K562 (cell line): ENCODE results near the gene PLCB3. TPM values are rescaled to one million over a fixed set of nuclear protein-coding genes. Genes with fewer than 3 reads are reported as not detected.

Source experiments
- ATAC-seq: fragments of 200-7000 bp; cut with Tn5 transposase; 3 replicates; pipeline ENCODE4 v1.9.1; 2020; ENCODE audit warnings: moderate library complexity
- BruUV-seq: library from RNA; stranded (reverse); fragments of 400-500 nt; replicated peaks from 2 replicates; lab custom pipeline; 2021; lab: Mats Ljungman, UMichigan
- CTCF ChIA-PET: fragments of 300-600 bp; formaldehyde crosslinking; extraction: SDS; loops from one replicate; lab custom pipeline; 2021; ENCODE audit warnings: low intra/inter-chr PET ratio; lab: Yijun Ruan, JAX
- POLR2A ChIA-PET: fragments of 300-600, 350-650 bp; sonication (Branson Sonifier 250); formaldehyde crosslinking; extraction: SDS; loops from one replicate; lab custom pipeline; 2021; ENCODE audit warnings: antibody characterized with exemption, inconsistent platforms; lab: Yijun Ruan, JAX
- DNase-seq, 4 experiments: peaks; one replicate each; pipeline versions ENCODE4 v3.0.0 to v3.0.0-alpha.2; 2011 to 2018; ENCODE audit warnings: low spot score in 3 of 4, mixed read lengths in 3 of 4; ENCODE audit errors: extremely low read depth in 1 of 4
- FAIRE-seq: peaks from 2 replicates; lab custom pipeline; 2011; peaks lifted over from hg19 to GRCh38; lab: Jason Lieb, UNC
- H2AFZ ChIP-seq: 2 replicates; pipeline ENCODE4 v1.6.0; 2011; ENCODE audit warnings: low read depth, low read length, control low read depth, inconsistent platforms
- H3K27ac ChIP-seq: fragments of 200-600 bp; 3 replicates; pipeline ENCODE4 v1.8.0; 2011; ENCODE audit warnings: low read depth, mild to moderate bottlenecking, control low read depth, inconsistent platforms, low read length, moderate library complexity, mixed read lengths; ENCODE audit errors: extremely low read depth
- H3K27me3 ChIP-seq, 2 experiments: fragments of 300-600 bp in 1 of 2; 2 replicates in 1 of 2; 3 replicates in 1 of 2; pipeline versions ENCODE4 v1.6.0 to v1.8.0; 2011; ENCODE audit warnings: inconsistent platforms in 2 of 2, low read length in 2 of 2, mild to moderate bottlenecking in 1 of 2, mixed read lengths in 1 of 2, moderate library complexity in 1 of 2; ENCODE audit not compliant: control insufficient read depth in 2 of 2, insufficient read depth in 2 of 2
- H3K36me3 ChIP-seq: fragments of 300-600 bp; 3 replicates; pipeline ENCODE4 v1.8.0; 2011; ENCODE audit warnings: mild to moderate bottlenecking, low read length, inconsistent platforms; ENCODE audit not compliant: control insufficient read depth, insufficient read depth
- H3K4me1 ChIP-seq, 2 experiments: fragments of 200-600 bp in 1 of 2; replicated peaks in 1 of 2; 2 replicates in 1 of 2; 3 replicates in 1 of 2; pipeline versions ENCODE4 v1.5.1 to v1.8.0; 2011; ENCODE audit warnings: inconsistent platforms in 2 of 2, low read length in 2 of 2, mild to moderate bottlenecking in 1 of 2, mixed read lengths in 1 of 2, moderate library complexity in 1 of 2; ENCODE audit not compliant: control insufficient read depth in 2 of 2, insufficient read depth in 2 of 2
- H3K4me2 ChIP-seq: 2 replicates; pipeline ENCODE4 v1.6.1; 2011; ENCODE audit warnings: low read length, control low read depth, inconsistent platforms, mixed read lengths; ENCODE audit not compliant: insufficient read depth
- H3K4me3 ChIP-seq: fragments of 200-600 bp; sonication (generic), shearing (Covaris generic); 2 replicates; pipeline ENCODE4 v1.5.1; 2016; ENCODE audit warnings: control low read depth, inconsistent platforms
- H3K79me2 ChIP-seq: fragments of 200-600 bp; 3 replicates; pipeline ENCODE4 v1.8.0; 2011; ENCODE audit warnings: low read length, inconsistent platforms; ENCODE audit not compliant: control insufficient read depth, insufficient read depth
- H3K9ac ChIP-seq, 2 experiments: 2 replicates each; pipeline versions ENCODE4 v1.6.0 to v1.6.1; 2011; ENCODE audit warnings: low read depth in 2 of 2, low read length in 2 of 2, control low read depth in 1 of 2, inconsistent platforms in 1 of 2, mild to moderate bottlenecking in 1 of 2, mixed read lengths in 1 of 2; ENCODE audit not compliant: insufficient read depth in 1 of 2
- H3K9me1 ChIP-seq: one replicate; pipeline ENCODE4 v1.6.0; 2011; ENCODE audit warnings: inconsistent platforms, mild to moderate bottlenecking, low read length, moderate library complexity; ENCODE audit not compliant: control insufficient read depth, insufficient read depth
- H3K9me3 ChIP-seq: replicated peaks from 2 replicates; pipeline ENCODE4 v1.5.1; 2011; ENCODE audit warnings: low read depth, low read length, inconsistent platforms; ENCODE audit not compliant: control insufficient read depth, insufficient read depth
- H4K20me1 ChIP-seq: replicated peaks from 2 replicates; pipeline ENCODE4 v1.6.1; 2011; ENCODE audit warnings: low read length, inconsistent platforms, mixed read lengths; ENCODE audit not compliant: control insufficient read depth, insufficient read depth
- ARID3B ChIP-seq: fragments of 250-450 bp; sonication (Bioruptor Pico); IDR thresholded peaks from 2 replicates; pipeline ENCODE4 v1.4.0; 2020; ENCODE audit warnings: borderline replicate concordance
- PRDM10 ChIP-seq: fragments of 450-650 bp; IDR thresholded peaks from 2 replicates; pipeline ENCODE4 v1.6.1; 2018; ENCODE audit not compliant: partially characterized antibody
- RNF2 ChIP-seq: sonication (generic); IDR thresholded peaks from 2 replicates; pipeline ENCODE4 v1.6.1; 2016
- YY1 ChIP-seq, 3 experiments: IDR thresholded peaks; 2 replicates each; pipeline ENCODE4 v1.6.1; 2011; ENCODE audit warnings: low read length in 2 of 3, mild to moderate bottlenecking in 2 of 3, moderate library complexity in 2 of 3, borderline replicate concordance in 1 of 3, control low read depth in 1 of 3, low read depth in 1 of 3; ENCODE audit not compliant: insufficient read depth in 3 of 3, insufficient replicate concordance in 2 of 3, control insufficient read depth in 1 of 3, insufficient read length in 1 of 3; ENCODE audit errors: extremely low read depth in 1 of 3
- ZNF121 ChIP-seq: sonication (generic); formaldehyde crosslinking; conservative IDR thresholded peaks from 2 replicates; pipeline ENCODE4 v1.8.0; 2022; ENCODE audit warnings: missing genetic modification reagents
- ZNF707 ChIP-seq: fragments of 250-450 bp; sonication (Bioruptor Pico); conservative IDR thresholded peaks from 2 replicates; pipeline ENCODE4 v1.8.0; 2022; ENCODE audit warnings: inconsistent platforms, mild to moderate bottlenecking, moderate library complexity
- WGBS: fragments of 100-300 bp; shearing (Covaris generic); methylation state at CpG from one replicate; pipeline ENCODE4 v1.1.6; 2016; ENCODE audit warnings: low coverage, mixed read lengths; ENCODE audit not compliant: insufficient coverage; ENCODE audit errors: missing lambda C conversion rate; 5-methylcytosine and 5-hydroxymethylcytosine counted together
- in situ Hi-C: fragments of 300-500 bp; cut with MboI; formaldehyde crosslinking; loops from 4 replicates; pipeline ENCODE4 v1.15.0; 2018; ENCODE audit warnings: inconsistent platforms, mixed read lengths
- intact Hi-C: fragments of 100-400 bp; cut with micrococcal nuclease; formaldehyde crosslinking; loops from 2 replicates; pipeline ENCODE4 v1.14.2; 2022
- polyA plus RNA-seq, 8 experiments: library from polyadenylated mRNA; depleted of rRNA in 4 of 8; stranded (reverse) in 5 of 8; unstranded in 3 of 8; fragments of >200 nt; fragmentation: Nextera tagmentation in 2 of 8; fragmentation: Illumina TruSeq in 1 of 8; extraction: Ambion mirVana in 2 of 8; extraction: Trizol in 1 of 8; gene quantifications; 2 replicates each; pipeline versions ENCODE4 v1.2.1 to v1.2.3, GENCODE V29; 2011 to 2014; ENCODE audit warnings: inconsistent platforms in 1 of 8, missing spikeins in 1 of 8
- total RNA-seq, 7 experiments: library from RNA; depleted of rRNA in 6 of 7; stranded (reverse); fragments of >200 nt in 6 of 7; fragmentation: Illumina TruSeq in 2 of 7; extraction: Trizol in 2 of 7; gene quantifications; 2 replicates each; pipeline versions ENCODE4 v1.2.1 to v1.2.3, GENCODE V29; 2011 to 2021; ENCODE audit warnings: low replicate concordance in 1 of 7

Gene PLCB3
- total and polyA plus RNA-seq, 9 of the 15 experiments (the other 6 are each of a cell fraction or from before 2014, with no cell fraction given), result 0.31 to 44.8 (median 14.6) TPM

GRCh38 chr11:64229744-64230170 lies 21.6 kb upstream of the PLCB3 start:
- H3K36me3 ChIP-seq, result peaks cover 14% of the 10 kb centered on the region; the same call in 2 of the 3 replicates
- 40% methylated on average over 12 of the region's 13 CpGs for WGBS
- peak overlapping the region; percentile 76 for H3K4me3 ChIP-seq
- BruUV-seq, result no TSS peak
- H3K9me3 ChIP-seq, result no peaks in the 10 kb centered on the region
- CTCF ChIA-PET, result no interaction called here
- H3K9me1 ChIP-seq, result peaks cover 1% of the 10 kb centered on the region
- DNase-seq, result no peak
- no peak for FAIRE-seq
- no peaks in the 10 kb centered on the region for H4K20me1 ChIP-seq
- intact Hi-C loops, result loop anchor here (2.0 kb wide), 2 partner anchors 23 to 45 kb away; partner anchors contain the start of gene FERMT3
- peak overlapping the region; percentile 95 for H3K4me2 ChIP-seq
- no peaks in the 10 kb centered on the region for H3K27me3 ChIP-seq
- peak overlapping the region; percentile 92 for H3K27ac ChIP-seq
- H2AFZ ChIP-seq, result peak overlapping the region; percentile 88
- peaks cover 56% of the 10 kb centered on the region for H3K79me2 ChIP-seq
- peaks cover 29 to 82% of the 10 kb centered on the region in 2 experiments for H3K4me1 ChIP-seq
- POLR2A ChIA-PET, result interaction anchor here (0.9 to 1.0 kb wide), 3 partner anchors 10 to 255 kb away, joined by 3 read pairs; partner anchors contain the start of genes COX8A and FERMT3
- no peak for ATAC-seq
- in situ Hi-C loops, result no loop called here
- peak overlapping the region; percentile 91 to 96 for H3K9ac ChIP-seq
- no peak for TF ChIP-seq RNF2
- no peak for TF ChIP-seq ARID3B (CRISPR knock-in tag)
- TF ChIP-seq ZNF707, result no peak
- no peak for TF ChIP-seq YY1 (IDR thresholded peaks at IDR 0.05; ENCODE audit: borderline replicate concordance in 1 of 3, control insufficient read depth in 1 of 3, extremely low read depth in 1 of 3, insufficient read depth in 3 of 3, insufficient read length in 1 of 3, insufficient replicate concordance in 2 of 3, low read depth in 1 of 3, low read length in 2 of 3)
- peak; percentile 96 for TF ChIP-seq PRDM10
- no peak for TF ChIP-seq ZNF121
